HTR-8/SVneo (cell line): ENCODE measurements around the gene SFTPB.
"Not testable (repeated sequence)": the region's sequence is repeated elsewhere in the genome, so short reads cannot be mapped to it uniquely, and the experiment has no call there.

Experiments used
- DNase-seq: peaks from one replicate; pipeline ENCODE4 v3.0.0; 2011; ENCODE audit warnings: low spot score, mixed read lengths; ENCODE audit not compliant: insufficient read length
- FAIRE-seq: peaks from 2 replicates; lab custom pipeline; 2011; peaks lifted over from hg19 to GRCh38; lab: Jason Lieb, UNC

Gene SFTPB

DNA sequence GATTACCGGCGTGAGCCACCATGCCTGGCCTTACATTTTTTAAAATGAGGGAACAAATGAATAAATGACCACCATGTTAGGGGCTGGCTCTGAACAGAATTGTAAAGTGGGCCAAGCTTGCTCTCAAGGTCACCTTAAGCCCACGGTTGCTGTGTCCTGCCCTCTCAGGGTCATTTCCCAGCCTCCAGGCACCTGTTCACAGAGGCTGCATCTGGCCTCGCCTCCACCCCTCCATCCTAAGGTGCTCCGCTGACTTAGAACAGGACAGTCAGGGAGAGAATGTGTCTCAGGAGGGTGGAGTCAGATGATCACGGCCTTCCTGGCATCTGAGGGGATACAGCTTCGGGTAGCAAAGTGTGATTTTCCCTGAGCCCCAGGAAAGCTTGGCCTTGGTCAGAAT lies 7.3 kb downstream of the SFTPB start:
- FAIRE-seq (peak; percentile 28), DNase-seq (no peak)

GRCh38 chr2:85660301-85660700 lies 7.7 kb downstream of the SFTPB start:
- FAIRE-seq, DNase-seq: not testable (repeated sequence)

DNA sequence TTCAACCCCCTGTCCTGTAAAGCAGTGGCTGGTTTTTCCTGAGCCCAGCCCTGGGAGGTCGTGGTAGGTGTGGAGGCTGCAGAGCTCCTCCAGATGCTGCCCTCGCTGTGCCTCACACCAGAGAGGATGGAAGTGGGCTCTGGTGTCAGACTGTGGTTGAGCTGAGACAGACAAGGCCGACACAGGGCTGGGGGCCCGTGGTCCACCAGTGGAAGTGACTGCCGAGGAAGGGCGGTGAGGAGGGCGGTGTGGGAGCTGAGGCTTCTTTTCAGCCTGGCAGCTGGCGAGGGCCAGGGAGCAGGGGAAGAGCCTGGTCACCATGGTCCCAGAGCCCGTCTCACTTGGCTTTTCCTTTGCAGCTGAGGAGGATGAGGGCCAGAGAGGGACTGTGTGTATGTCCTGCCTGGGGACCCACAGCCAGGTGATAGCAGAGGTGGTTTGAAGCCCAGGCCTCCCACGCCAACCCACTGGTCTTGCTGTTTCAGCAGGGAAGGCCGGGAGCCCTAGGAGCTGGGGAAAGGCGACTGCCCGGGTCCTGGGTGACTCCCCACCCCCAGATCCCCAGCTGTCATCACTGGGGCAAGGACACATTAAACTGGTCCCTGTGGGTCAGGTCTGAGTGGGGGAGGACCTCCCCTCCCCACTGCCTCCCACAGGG lies 8.5 kb downstream of the SFTPB start:
- DNase-seq = no peak
- no peak for FAIRE-seq

GRCh38 chr2:85657399-85657798 lies 10.6 kb downstream of the SFTPB start:
- FAIRE-seq, DNase-seq: not testable (repeated sequence)

DNA sequence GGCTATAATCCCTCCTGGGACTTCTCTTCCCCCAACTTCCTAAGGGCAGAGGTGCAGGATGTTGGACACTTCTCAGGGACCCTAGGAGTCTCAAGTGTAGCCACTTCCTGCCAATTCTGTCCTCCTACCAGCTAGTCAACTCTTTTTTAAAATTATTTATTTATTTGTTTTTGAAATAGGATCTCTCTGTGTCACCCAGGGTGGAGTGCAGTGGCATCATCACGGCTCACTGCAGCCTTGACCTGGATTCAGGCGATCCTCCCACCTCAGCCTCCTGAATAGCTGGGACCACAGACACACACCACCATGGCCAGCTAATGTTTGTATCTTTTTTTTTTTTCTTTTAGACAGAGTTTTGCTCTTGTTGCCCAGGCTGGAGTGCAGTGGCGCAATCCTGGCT lies 11.5 kb downstream of the SFTPB start:
- no peak for DNase-seq
- FAIRE-seq = no peak

DNA sequence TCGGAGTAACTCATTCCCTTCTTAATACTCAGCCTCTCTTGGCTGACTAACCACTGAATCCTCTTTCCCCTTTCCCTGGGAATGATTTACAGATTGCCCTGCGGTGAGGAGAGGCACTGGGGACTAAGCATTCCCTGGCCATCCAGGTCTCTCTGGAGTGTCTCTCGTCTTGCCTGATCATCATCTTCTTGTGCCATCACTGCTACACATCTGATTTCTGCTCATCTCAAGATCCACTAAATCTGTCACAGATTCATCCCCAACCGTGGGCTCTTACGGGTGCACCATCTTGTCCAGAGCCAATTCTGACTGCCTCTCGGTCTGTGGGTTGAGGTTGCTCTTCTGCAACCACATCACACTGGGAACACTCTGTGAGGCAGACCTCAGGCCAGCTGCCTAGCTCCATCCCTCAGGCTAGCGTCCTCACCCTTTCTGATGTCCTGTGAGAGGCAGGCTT lies 12.0 kb downstream of the SFTPB start:
- no peak for FAIRE-seq
- DNase-seq = no peak

DNA sequence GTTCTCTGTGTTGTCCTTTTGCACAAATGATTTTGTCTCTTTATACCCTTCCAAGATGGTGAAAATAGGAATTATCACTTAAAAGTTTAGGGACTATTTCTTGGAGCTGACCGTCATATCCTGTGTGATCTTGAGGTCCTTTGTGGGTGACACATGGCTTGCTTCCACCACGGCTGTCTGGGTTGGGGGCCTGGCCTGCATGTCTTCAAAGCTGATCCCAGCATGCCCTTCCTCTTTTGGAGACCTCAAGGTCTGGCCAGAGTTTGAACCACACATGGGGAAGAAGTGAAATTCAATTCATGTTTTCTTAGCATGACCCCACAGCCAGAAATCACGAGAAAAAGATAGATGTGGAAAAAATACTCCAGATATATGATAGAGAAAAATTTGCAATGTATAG lies 14.0 kb downstream of the SFTPB start:
- no peak for DNase-seq
- FAIRE-seq = no peak

DNA sequence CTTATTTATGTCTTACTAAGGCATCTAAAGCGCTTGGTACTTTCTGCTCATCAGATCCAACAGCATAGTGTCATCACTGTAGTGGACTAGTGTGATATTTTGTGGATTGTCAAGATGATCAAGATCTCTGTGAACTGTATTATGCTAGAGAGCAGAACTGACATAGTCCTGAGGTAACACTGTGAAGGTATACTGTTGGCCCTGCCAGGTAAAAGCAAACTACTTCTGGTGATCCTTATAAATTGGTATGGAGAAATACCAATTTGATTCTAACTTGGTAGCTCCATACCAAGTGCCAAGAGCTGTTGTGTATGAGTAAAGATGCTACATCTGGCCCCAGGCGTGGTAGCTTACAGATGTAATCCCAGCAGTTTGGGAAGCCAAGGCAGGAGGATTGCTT lies 15.9 kb downstream of the SFTPB start:
- DNase-seq (no peak), FAIRE-seq (no peak)

GRCh38 chr2:85651097-85651496 lies 16.9 kb downstream of the SFTPB start:
- DNase-seq (no peak), FAIRE-seq (no peak)

DNA sequence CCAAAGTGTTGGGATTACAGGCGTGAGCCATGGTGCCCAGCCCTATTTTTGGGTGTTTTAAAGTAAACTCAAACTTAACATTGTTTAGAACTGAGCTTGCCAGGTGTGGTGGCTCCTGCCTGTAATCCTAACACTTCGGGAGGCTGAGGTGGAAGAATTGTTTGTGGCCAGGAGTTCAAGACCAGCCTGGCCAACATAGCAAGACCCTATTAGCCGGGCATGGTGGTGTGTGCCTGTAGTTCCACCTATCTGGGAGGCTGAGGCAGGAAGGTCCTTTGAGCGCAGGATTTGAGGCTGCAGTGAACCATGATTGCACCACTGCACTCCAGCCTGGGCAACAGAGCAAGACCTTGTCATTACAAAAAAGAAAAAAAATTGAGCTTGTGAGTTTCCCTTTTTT lies 17.5 kb downstream of the SFTPB start:
- DNase-seq (no peak), FAIRE-seq (no peak)

- DNase-seq = peak; percentile 57
- no peak for FAIRE-seq
Observed at GRCh38 chr2:85649201-85650190, 18.5 kb downstream of the SFTPB start.

DNA sequence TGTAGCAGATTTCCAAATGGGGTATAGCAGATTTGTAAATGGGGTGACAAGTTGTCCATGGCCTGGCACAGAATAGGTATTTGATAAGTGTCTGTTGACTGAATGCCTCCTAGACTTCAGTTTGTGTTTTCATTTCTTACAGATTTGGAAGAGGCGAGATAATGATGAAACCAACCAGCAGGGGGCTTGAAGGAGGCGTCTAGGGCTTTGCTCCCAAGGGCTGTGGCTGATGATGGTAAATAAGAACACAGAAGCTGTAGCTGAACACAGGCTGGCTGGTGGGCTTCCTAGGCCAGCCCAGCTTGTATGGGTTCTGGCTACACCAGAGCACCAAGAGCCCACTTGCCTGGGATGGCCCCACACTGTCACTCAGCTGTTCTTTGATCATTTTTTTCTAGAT lies 19.4 kb downstream of the SFTPB start:
- DNase-seq (peak; percentile 41), FAIRE-seq (no peak)

- FAIRE-seq = no peak
- no peak for DNase-seq
Observed at GRCh38 chr2:85647823-85648526, 20.0 kb downstream of the SFTPB start.

DNA sequence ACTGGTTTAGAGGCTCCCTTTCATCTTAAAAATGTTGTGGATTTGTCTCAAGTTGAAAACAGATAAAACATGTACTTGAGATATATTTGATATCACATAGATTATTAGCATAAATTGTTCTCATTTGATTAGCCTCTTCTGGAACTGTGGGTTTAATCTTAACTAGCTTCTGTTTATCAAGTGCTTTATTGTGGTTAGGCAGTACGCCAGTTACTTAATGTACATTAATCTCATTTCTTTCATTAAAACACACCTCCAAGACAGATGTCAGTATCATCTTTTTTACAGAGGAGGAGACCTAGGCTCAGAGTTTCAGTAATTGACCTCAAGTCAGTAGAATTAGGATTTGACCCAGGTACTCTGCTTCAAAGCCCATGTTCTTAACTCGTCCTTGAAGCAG lies 21.8 kb downstream of the SFTPB start:
- FAIRE-seq (no peak), DNase-seq (no peak)

- no peak for DNase-seq
- no peak for FAIRE-seq
Observed at GRCh38 chr2:85644909-85645308, 23.1 kb downstream of the SFTPB start.

DNA sequence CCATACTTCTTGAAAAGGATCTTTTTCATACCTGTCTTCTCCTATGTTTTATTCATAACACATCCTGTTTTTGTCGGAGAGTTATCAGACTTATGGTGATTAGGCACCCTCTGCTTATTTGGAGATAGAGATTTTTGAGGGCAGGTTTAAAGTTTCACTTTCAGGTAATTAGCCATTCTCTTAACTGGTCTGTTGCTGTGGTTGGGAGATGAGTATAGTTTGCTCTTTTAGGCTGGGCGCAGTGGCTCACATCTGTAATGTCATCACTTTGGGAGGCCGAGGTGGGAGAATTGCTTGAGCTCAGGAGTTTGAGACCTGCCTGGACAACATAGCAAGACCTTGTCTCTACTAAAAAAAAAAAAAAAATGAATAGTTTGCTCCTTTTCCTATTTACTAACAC lies 25.3 kb downstream of the SFTPB start:
- FAIRE-seq = no peak
- no peak for DNase-seq

- DNase-seq = no peak
- no peak for FAIRE-seq
Observed at GRCh38 chr2:85635636-85636035, 32.4 kb downstream of the SFTPB start.

GRCh38 chr2:85635011-85635410 lies 33.0 kb downstream of the SFTPB start:
- DNase-seq = no peak
- no peak for FAIRE-seq

DNA sequence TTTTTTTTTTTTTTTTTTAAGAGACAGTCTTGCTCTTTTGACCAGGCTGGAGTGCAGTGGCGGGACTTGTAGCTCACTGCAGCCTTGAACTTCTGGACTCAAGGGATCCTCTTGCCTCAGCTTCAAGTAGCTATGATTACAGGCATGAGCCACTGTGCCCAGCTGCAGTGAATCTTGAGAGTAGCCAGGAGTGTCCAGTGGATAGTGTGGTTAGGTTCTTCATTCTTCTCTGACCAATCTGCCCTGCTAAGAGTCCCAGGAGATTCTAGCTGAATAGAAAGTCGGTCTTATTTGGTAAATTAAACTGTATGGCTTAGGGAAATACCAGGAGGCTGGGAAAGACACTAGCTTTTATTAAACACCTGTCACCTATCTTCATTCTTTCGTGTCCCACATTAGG lies 36.7 kb downstream of the SFTPB start:
- DNase-seq = no peak
- FAIRE-seq = no peak

GRCh38 chr2:85628658-85629057 lies 39.3 kb downstream of the SFTPB start:
- no peak for FAIRE-seq

GRCh38 chr2:85623991-85624390 lies 44.0 kb downstream of the SFTPB start:
- DNase-seq (no peak), FAIRE-seq (no peak)

More at GRCh38 chr2:85628658-85629057, 39.3 kb downstream of the SFTPB start:
- DNase-seq = no peak
